Measurements from ENCODE around the gene SAP30BP.

Gene SAP30BP

GRCh38 chr17:75666959-75667790, at the start of gene SAP30BP, which contains the start of gene RECQL5:
Gene SAP30BP, plus strand, starts transcription at chr17:75667338. Its CDS starts 35 bp downstream, at chr17:75667373.
Gene RECQL5, minus strand, starts transcription at chr17:75667154. Its CDS starts 597 bp downstream, at chr17:75666557.
- peak; percentile 99 for DNase-seq

GRCh38 chr17:75617675-75618074, 49.5 kb upstream of the SAP30BP start:
- no peak for DNase-seq

GRCh38 chr17:75619506-75620431, 47.4 kb upstream of the SAP30BP start:
- peak; percentile 20 to 59 for DNase-seq

GRCh38 chr17:75621489-75621888, 45.6 kb upstream of the SAP30BP start:
- DNase-seq: no peak

GRCh38 chr17:75622076-75622475, 45.1 kb upstream of the SAP30BP start:
- DNase-seq: no peak

GRCh38 chr17:75622771-75623273, 44.3 kb upstream of the SAP30BP start:
- no peak for DNase-seq

- no peak for DNase-seq
These were observed 43.8 kb upstream of the SAP30BP start for GRCh38 chr17:75623386-75623785.

- no peak for DNase-seq
These were observed 43.1 kb upstream of the SAP30BP start for GRCh38 chr17:75624021-75624420.

GRCh38 chr17:75624714-75625345, 42.3 kb upstream of the SAP30BP start:
- DNase-seq: no peak

GRCh38 chr17:75625813-75626486, 41.2 kb upstream of the SAP30BP start:
- DNase-seq: peak; percentile 30 to 32

GRCh38 chr17:75626496-75627038, 40.6 kb upstream of the SAP30BP start:
- DNase-seq: no peak

GRCh38 chr17:75627094-75627493, 40.0 kb upstream of the SAP30BP start:
- no peak for DNase-seq

GRCh38 chr17:75628425-75628824, 38.7 kb upstream of the SAP30BP start:
- DNase-seq: no peak

GRCh38 chr17:75629157-75629556, 38.0 kb upstream of the SAP30BP start:
- no peak for DNase-seq

GRCh38 chr17:75630071-75630917, 36.8 kb upstream of the SAP30BP start:
- DNase-seq: no peak

- DNase-seq: no peak
These were observed 35.8 kb upstream of the SAP30BP start for GRCh38 chr17:75631353-75631752.

GRCh38 chr17:75632428-75632827, 34.7 kb upstream of the SAP30BP start:
- no peak for DNase-seq

- DNase-seq: peak; percentile 75 to 80
These were observed 34.2 kb upstream of the SAP30BP start, which contains the start of gene SMIM5 for GRCh38 chr17:75632863-75633485. Gene SMIM5, plus strand, starts transcription at chr17:75633434. Its CDS starts 6,768 bp downstream, at chr17:75640202.

- peak; percentile 93 to 94 for DNase-seq
These were observed 33.4 kb upstream of the SAP30BP start for GRCh38 chr17:75633486-75634375.
